ENCODE data around the gene FUZ.

The FUZ gene

GRCh38 chr19:49792829-49793560 is 20.1 kb downstream of the FUZ start (continued):
- TF ChIP-seq, protein P1, sequence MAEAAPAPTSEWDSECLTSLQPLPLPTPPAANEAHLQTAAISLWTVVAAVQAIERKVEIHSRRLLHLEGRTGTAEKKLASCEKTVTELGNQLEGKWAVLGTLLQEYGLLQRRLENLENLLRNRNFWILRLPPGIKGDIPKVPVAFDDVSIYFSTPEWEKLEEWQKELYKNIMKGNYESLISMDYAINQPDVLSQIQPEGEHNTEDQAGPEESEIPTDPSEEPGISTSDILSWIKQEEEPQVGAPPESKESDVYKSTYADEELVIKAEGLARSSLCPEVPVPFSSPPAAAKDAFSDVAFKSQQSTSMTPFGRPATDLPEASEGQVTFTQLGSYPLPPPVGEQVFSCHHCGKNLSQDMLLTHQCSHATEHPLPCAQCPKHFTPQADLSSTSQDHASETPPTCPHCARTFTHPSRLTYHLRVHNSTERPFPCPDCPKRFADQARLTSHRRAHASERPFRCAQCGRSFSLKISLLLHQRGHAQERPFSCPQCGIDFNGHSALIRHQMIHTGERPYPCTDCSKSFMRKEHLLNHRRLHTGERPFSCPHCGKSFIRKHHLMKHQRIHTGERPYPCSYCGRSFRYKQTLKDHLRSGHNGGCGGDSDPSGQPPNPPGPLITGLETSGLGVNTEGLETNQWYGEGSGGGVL (tag by site-specific recombination; IDR thresholded peaks at IDR 0.05) = 0 out of 2 replicates have a peak, but pooled peaks have one; percentile 12

DNA sequence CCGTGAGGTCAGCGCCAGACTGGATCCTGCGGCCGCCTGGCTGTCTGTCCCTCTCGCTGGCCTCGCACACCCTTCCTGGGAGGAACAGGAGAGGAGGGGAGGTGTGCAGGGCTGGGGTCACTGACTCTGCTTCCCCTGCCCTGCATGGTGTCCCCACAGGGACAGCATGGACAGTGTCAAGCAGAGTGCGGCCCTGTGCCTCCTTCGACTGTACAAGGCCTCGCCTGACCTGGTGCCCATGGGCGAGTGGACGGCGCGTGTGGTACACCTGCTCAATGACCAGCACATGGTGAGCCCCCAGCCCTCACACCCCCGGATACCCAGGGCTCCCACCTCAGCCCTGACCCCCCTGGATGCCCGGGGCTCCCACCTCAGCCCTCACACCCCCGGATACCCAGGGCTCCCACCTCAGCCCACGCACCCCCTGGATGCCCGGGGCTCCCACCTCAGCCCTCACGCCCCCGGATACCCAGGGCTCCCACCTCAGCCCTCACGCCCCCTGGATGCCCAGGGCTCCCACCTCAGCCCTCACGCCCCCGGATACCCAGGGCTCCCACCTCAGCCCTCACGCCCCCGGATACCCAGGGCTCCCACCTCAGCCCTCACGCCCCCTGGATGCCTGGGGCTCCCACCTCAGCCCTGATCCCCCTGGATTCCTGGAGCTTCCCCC is 21.2 kb downstream of the FUZ start:
- ChIA-PET CTCF (no interaction called here), POLR2A (no interaction called here)
- no peaks in the 10 kb centered on the region for H3K9me3 ChIP-seq (ENCODE audit: control insufficient read depth, insufficient read depth, low read depth, low read length)

GRCh38 chr19:49790866-49791265 is 22.2 kb downstream of the FUZ start:
- Histone ChIP-seq H3K4me3 (ENCODE audit: low read depth, low read length) (no peak overlapping the region), H3K4me1 (ENCODE audit: control insufficient read depth, insufficient read depth, low read length) (no peaks in the 10 kb centered on the region), H3K9me3 (ENCODE audit: control insufficient read depth, insufficient read depth, low read depth, low read length) (no peaks in the 10 kb centered on the region), H3K27ac (ENCODE audit: extremely low read depth, low read depth, low read length) (no peak overlapping the region), H3K36me3 (ENCODE audit: control insufficient read depth in 2 of 2, insufficient read depth in 1 of 2, low read length in 2 of 2) (peaks cover 27 to 70% of the 10 kb centered on the region in 2 experiments)
- ChIA-PET POLR2A (no interaction called here), CTCF (no interaction called here)
- TF ChIP-seq ZSCAN23 (tag by site-specific recombination; IDR thresholded peaks at IDR 0.05) = no peak
- no peak for TF ChIP-seq ZNF302 (tag by site-specific recombination; IDR thresholded peaks at IDR 0.05; ENCODE audit: low read depth)
- TF ChIP-seq ZNF37A (tag by site-specific recombination; IDR thresholded peaks at IDR 0.05) = no peak
- TF ChIP-seq SCRT2 (tag by site-specific recombination; IDR thresholded peaks at IDR 0.05) = no peak
- TF ChIP-seq ZNF561 (tag by site-specific recombination; IDR thresholded peaks at IDR 0.05; ENCODE audit: borderline replicate concordance) = no peak
- TF ChIP-seq OVOL3 (tag by site-specific recombination; IDR thresholded peaks at IDR 0.05) = no peak
- TF ChIP-seq HOXC10 (CRISPR knock-in tag; IDR thresholded peaks at IDR 0.05) = no peak
- TF ChIP-seq ZNF133 (tag by site-specific recombination; IDR thresholded peaks at IDR 0.05) = no peak
- TF ChIP-seq GLI4 (tag by site-specific recombination; IDR thresholded peaks at IDR 0.05) = no peak
- no peak for TF ChIP-seq MYNN (tag by site-specific recombination; IDR thresholded peaks at IDR 0.05; ENCODE audit: borderline replicate concordance)
- no peak for TF ChIP-seq ZXDB (tag by site-specific recombination; IDR thresholded peaks at IDR 0.05)
- TF ChIP-seq ZNF600 (tag by site-specific recombination; IDR thresholded peaks at IDR 0.05) = peak; percentile 51; the same call in 1 of the 2 replicates
- TF ChIP-seq ZBTB48 (tag by site-specific recombination; IDR thresholded peaks at IDR 0.05) = no peak
- TF ChIP-seq ZFHX2 (tag by site-specific recombination; conservative IDR thresholded peaks at IDR 0.05) = 0 out of 2 replicates have a peak, but pooled peaks have one; percentile 12
- TF ChIP-seq ZNF501 (tag by site-specific recombination; IDR thresholded peaks at IDR 0.05) = no peak

More for the DNA sequence above, 21.2 kb downstream of the FUZ start:
- TF ChIP-seq EGR2 (tag by site-specific recombination; IDR thresholded peaks at IDR 0.05; ENCODE audit: low read depth) (peak; percentile 90), ZFHX2 (tag by site-specific recombination; conservative IDR thresholded peaks at IDR 0.05) (peak; percentile 83), ZNF132 (tag by site-specific recombination; IDR thresholded peaks at IDR 0.05; ENCODE audit: borderline replicate concordance) (no peak)
- H3K27ac ChIP-seq (ENCODE audit: extremely low read depth, low read depth, low read length) = no peak overlapping the region
- H3K4me3 ChIP-seq (ENCODE audit: low read depth, low read length) = no peak overlapping the region
- no peaks in the 10 kb centered on the region for H3K4me1 ChIP-seq (ENCODE audit: control insufficient read depth, insufficient read depth, low read length)
- peaks cover 33 to 81% of the 10 kb centered on the region in 2 experiments for H3K36me3 ChIP-seq (ENCODE audit: control insufficient read depth in 2 of 2, insufficient read depth in 1 of 2, low read length in 2 of 2)

- ChIA-PET CTCF (interaction anchor here (1.0 kb wide), 1 partner anchor 15 kb away, joined by 3 read pairs; no protein-coding TSS in a partner anchor), POLR2A (no interaction called here)
- Histone ChIP-seq H3K4me1 (ENCODE audit: control insufficient read depth, insufficient read depth, low read length) (no peaks in the 10 kb centered on the region), H3K4me3 (ENCODE audit: low read depth, low read length) (no peak overlapping the region), H3K36me3 (ENCODE audit: control insufficient read depth in 2 of 2, insufficient read depth in 1 of 2, low read length in 2 of 2) (peaks cover 35 to 68% of the 10 kb centered on the region in 2 experiments), H3K9me3 (ENCODE audit: control insufficient read depth, insufficient read depth, low read depth, low read length) (no peaks in the 10 kb centered on the region), H3K27ac (ENCODE audit: extremely low read depth, low read depth, low read length) (0 out of 2 replicates have a peak overlapping the region, but pooled peaks have one; percentile 4)
- peak; percentile 21; the same call in 1 of the 2 replicates for TF ChIP-seq ZNF623 (tag by site-specific recombination; IDR thresholded peaks at IDR 0.05)
- TF ChIP-seq SCRT2 (tag by site-specific recombination; IDR thresholded peaks at IDR 0.05) = peak; percentile 88
- TF ChIP-seq ZIC2 (tag by site-specific recombination; IDR thresholded peaks at IDR 0.05) = peak; percentile 87
- no peak for TF ChIP-seq ZNF16 (tag by site-specific recombination; IDR thresholded peaks at IDR 0.05; ENCODE audit: low read depth)
- no peak for TF ChIP-seq ZNF747 (tag by site-specific recombination; IDR thresholded peaks at IDR 0.05)
- no peak for TF ChIP-seq ZNF600 (tag by site-specific recombination; IDR thresholded peaks at IDR 0.05)
- TF ChIP-seq, protein P2, sequence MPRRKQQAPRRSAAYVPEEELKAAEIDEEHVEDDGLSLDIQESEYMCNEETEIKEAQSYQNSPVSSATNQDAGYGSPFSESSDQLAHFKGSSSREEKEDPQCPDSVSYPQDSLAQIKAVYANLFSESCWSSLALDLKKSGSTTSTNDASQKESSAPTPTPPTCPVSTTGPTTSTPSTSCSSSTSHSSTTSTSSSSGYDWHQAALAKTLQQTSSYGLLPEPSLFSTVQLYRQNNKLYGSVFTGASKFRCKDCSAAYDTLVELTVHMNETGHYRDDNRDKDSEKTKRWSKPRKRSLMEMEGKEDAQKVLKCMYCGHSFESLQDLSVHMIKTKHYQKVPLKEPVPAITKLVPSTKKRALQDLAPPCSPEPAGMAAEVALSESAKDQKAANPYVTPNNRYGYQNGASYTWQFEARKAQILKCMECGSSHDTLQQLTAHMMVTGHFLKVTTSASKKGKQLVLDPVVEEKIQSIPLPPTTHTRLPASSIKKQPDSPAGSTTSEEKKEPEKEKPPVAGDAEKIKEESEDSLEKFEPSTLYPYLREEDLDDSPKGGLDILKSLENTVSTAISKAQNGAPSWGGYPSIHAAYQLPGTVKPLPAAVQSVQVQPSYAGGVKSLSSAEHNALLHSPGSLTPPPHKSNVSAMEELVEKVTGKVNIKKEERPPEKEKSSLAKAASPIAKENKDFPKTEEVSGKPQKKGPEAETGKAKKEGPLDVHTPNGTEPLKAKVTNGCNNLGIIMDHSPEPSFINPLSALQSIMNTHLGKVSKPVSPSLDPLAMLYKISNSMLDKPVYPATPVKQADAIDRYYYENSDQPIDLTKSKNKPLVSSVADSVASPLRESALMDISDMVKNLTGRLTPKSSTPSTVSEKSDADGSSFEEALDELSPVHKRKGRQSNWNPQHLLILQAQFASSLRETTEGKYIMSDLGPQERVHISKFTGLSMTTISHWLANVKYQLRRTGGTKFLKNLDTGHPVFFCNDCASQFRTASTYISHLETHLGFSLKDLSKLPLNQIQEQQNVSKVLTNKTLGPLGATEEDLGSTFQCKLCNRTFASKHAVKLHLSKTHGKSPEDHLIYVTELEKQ (tag by site-specific recombination; IDR thresholded peaks at IDR 0.05; ENCODE audit: borderline replicate concordance) = no peak
- TF ChIP-seq ZNF140 (tag by site-specific recombination; IDR thresholded peaks at IDR 0.05) = no peak
- no peak for TF ChIP-seq ZNF610 (tag by site-specific recombination; IDR thresholded peaks at IDR 0.05; ENCODE audit: borderline replicate concordance)
Observed at GRCh38 chr19:49788857-49789256, 24.2 kb downstream of the FUZ start.

Data from HEK293 (cell line).